ENCODE results near the gene TTLL10. TPM values are rescaled to one million over a fixed set of nuclear protein-coding genes. Genes with fewer than 3 reads are reported as not detected.

The TTLL10 gene
- polyA plus RNA-seq, 1 experiment, result not detected

DNA sequence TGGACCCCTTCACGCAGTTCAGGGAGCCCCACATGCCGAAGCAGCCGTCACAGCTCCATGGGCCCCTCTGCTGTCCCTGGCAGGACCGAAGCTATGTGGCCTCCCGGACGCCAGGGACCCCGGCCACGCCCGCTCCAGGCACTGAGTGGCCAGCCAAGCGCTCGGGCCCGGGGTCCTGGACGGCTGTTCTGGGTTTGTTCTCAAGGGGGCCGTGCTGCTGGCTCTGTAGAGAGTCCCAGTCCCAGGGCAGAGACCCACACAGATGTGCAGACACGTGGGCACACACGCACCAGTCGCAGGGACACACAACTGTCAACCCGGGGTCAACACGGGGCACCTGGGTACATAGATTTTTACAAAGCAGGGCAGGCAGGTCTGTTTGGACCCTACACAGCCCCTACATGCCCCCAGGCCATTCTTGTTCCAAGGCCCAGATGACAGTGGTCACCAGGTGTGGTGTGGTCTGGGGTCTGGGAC is 65.1 kb downstream of the TTLL10 start:
- H3K27me3 ChIP-seq (ENCODE audit: control insufficient read depth, insufficient read depth, low read length), result no peaks in the 10 kb centered on the region
- H3K27ac ChIP-seq (ENCODE audit: low read depth, low read length), result no peak overlapping the region
- TF ChIP-seq, protein P1, sequence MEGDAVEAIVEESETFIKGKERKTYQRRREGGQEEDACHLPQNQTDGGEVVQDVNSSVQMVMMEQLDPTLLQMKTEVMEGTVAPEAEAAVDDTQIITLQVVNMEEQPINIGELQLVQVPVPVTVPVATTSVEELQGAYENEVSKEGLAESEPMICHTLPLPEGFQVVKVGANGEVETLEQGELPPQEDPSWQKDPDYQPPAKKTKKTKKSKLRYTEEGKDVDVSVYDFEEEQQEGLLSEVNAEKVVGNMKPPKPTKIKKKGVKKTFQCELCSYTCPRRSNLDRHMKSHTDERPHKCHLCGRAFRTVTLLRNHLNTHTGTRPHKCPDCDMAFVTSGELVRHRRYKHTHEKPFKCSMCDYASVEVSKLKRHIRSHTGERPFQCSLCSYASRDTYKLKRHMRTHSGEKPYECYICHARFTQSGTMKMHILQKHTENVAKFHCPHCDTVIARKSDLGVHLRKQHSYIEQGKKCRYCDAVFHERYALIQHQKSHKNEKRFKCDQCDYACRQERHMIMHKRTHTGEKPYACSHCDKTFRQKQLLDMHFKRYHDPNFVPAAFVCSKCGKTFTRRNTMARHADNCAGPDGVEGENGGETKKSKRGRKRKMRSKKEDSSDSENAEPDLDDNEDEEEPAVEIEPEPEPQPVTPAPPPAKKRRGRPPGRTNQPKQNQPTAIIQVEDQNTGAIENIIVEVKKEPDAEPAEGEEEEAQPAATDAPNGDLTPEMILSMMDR (IDR thresholded peaks at IDR 0.05; ENCODE audit: low read depth, low read length), result no peak
- ChIA-PET CTCF (no interaction called here), POLR2A (no interaction called here)
- peaks cover 9% of the 10 kb centered on the region; the same call in 1 of the 2 replicates for H3K9me3 ChIP-seq (ENCODE audit: control insufficient read depth, insufficient read depth, low read length)
- no peak overlapping the region for H3K4me3 ChIP-seq (ENCODE audit: low read depth, low read length)
- no peak for DNase-seq (ENCODE audit: low read depth, low spot score)

DNA sequence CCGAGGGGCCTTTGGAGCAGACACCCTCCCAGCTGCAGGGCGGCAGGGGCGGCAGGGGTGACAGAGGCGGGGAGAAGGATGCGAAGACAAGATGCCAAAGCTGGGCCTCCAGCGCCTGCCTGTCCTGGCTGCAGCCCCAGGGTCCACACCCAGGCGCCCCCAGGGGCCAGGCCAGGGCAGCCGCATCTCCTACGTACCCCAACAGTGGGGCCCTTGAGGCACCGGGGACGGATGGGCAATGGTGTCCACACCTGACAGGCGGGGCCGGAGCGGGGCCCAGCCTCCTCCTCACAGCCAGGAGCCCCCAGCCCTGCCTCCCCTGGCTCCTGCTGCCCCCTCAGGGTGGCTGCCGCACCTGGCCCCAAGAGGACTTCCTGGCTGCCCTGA is 65.5 kb downstream of the TTLL10 start:
- Histone ChIP-seq H3K9me3 (ENCODE audit: control insufficient read depth, insufficient read depth, low read length) (peaks cover 4% of the 10 kb centered on the region; the same call in 1 of the 2 replicates), H3K27ac (ENCODE audit: low read depth, low read length) (no peak overlapping the region), H3K4me3 (ENCODE audit: low read depth, low read length) (no peak overlapping the region), H3K27me3 (ENCODE audit: control insufficient read depth, insufficient read depth, low read length) (no peaks in the 10 kb centered on the region)
- ChIA-PET CTCF (interaction anchor here (1.1 to 1.4 kb wide), 2 partner anchors 11 to 117 kb away, joined by 4 to 5 read pairs; no protein-coding TSS in a partner anchor), POLR2A (no interaction called here)
- no peak for DNase-seq (ENCODE audit: low read depth, low spot score)
- TF ChIP-seq, protein P1 (IDR thresholded peaks at IDR 0.05; ENCODE audit: low read depth, low read length), result no peak

DNA sequence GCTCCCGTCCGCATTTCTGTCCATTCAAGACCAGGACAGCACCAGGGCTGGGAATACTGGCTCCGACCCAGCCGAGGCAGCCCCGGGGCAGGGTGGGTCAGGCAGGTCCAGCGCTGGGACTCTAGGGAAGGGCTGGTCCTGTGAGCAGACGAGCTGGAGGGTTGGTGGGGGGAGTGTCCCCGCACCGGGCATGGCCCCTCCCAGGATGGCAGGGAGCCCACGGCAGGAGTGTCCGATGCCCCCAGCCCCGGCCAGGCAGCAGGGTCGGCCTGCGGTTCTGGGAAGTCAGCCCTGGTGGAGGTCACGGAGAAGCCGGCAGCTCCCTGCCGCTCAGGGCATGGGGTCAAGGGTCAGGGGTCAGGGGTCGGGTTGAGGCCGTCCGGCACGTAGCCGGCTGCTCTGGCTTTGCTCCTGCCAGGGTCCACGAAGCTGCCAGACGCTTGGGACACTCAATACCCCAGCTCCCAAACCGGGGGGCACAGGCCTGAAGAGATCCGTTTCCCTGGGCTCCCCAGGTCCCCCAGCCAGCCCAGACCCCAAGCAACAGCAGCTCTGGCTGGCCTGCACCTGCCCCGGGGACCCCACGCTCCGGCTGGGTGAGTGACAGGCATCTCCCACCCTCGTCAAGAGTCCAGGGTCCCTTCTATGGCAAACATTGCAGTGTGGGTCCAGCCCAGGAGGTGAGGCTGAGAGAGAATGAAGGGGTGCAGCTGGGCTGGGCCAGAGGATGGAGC is 66.1 kb downstream of the TTLL10 start:
- TF ChIP-seq, protein P1 (IDR thresholded peaks at IDR 0.05; ENCODE audit: low read depth, low read length), result no peak
- no peaks in the 10 kb centered on the region; the same call in 1 of the 2 replicates for H3K9me3 ChIP-seq (ENCODE audit: control insufficient read depth, insufficient read depth, low read length)
- no peaks in the 10 kb centered on the region for H3K27me3 ChIP-seq (ENCODE audit: control insufficient read depth, insufficient read depth, low read length)
- no peak overlapping the region for H3K27ac ChIP-seq (ENCODE audit: low read depth, low read length)
- no peak for DNase-seq (ENCODE audit: low read depth, low spot score)
- ChIA-PET POLR2A (interaction anchor here (0.5 kb wide), 1 partner anchor 201 kb away, joined by 5 read pairs; no protein-coding TSS in a partner anchor), CTCF (interaction anchor here (1.1 to 1.4 kb wide), 2 partner anchors 11 to 118 kb away, joined by 4 to 5 read pairs; no protein-coding TSS in a partner anchor)
- H3K4me3 ChIP-seq (ENCODE audit: low read depth, low read length), result no peak overlapping the region

DNA sequence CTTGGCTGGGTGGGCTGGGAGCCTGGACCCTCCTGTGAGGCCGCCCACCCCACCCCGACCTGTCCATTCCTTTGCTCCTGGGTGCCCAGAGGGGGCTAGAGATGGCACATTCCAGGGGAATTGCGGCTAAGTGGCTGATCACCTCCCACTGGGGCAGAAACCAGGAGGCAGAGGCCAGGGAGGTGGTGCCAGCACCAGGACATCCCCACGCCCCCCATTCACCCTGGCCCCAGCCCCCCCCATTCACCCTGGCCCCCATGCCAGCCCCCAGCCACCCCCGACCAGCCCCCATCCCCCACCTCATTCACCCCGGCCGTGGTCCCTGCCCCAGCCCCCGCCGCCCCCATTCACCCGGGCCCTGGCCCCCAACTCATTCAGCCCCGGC is 66.7 kb downstream of the TTLL10 start:
- Histone ChIP-seq H3K27ac (ENCODE audit: low read depth, low read length) (no peak overlapping the region), H3K9me3 (ENCODE audit: control insufficient read depth, insufficient read depth, low read length) (no peaks in the 10 kb centered on the region; the same call in 1 of the 2 replicates), H3K4me3 (ENCODE audit: low read depth, low read length) (no peak overlapping the region), H3K27me3 (ENCODE audit: control insufficient read depth, insufficient read depth, low read length) (no peaks in the 10 kb centered on the region)
- no peak for DNase-seq (ENCODE audit: low read depth, low spot score)
- ChIA-PET POLR2A (no interaction called here), CTCF (interaction anchor here (1.4 kb wide), 1 partner anchor 118 kb away, joined by 5 read pairs; no protein-coding TSS in a partner anchor)
- TF ChIP-seq, protein P1 (IDR thresholded peaks at IDR 0.05; ENCODE audit: low read depth, low read length), result no peak
